A673 (cell line): ENCODE measurements around the gene LGALS14.

Source experiments
- CTCF ChIP-seq: fragments of 300-800, 200-600 bp; sonication (generic); conservative IDR thresholded peaks from 2 replicates; pipeline ENCODE4 v1.5.1; 2017; ENCODE audit warnings: low read depth, mild to moderate bottlenecking, antibody characterized with exemption, low read length, moderate library complexity, mixed read lengths
- EZH2 ChIP-seq: fragments of 200-600 bp; sonication (generic); IDR thresholded peaks from 2 replicates; pipeline ENCODE4 v1.6.1; 2017; ENCODE audit warnings: borderline replicate concordance, low read depth, mild to moderate bottlenecking, mixed read lengths, antibody characterized with exemption, low read length; ENCODE audit not compliant: poor library complexity, severe bottlenecking

- TF ChIP-seq CTCF (no peak), EZH2 (no peak)
These were observed 43.6 kb upstream of the LGALS14 start for GRCh38 chr19:39660661-39661060.
